Ramos (cell line): Measurements from ENCODE around the gene TMEM132D.

Experiments
- in situ Hi-C: fragments of 300-500 bp; cut with MboI; formaldehyde crosslinking; loops from one replicate; pipeline ENCODE4 v1.14.3; 2022; ENCODE audit warnings: low sequenced_read_pairs; ENCODE audit not compliant: unreplicated experiment

The TMEM132D gene

GRCh38 chr12:129610601-129611120 lies 293.2 kb downstream of the TMEM132D start:
- in situ Hi-C loops, result no loop called here

DNA sequence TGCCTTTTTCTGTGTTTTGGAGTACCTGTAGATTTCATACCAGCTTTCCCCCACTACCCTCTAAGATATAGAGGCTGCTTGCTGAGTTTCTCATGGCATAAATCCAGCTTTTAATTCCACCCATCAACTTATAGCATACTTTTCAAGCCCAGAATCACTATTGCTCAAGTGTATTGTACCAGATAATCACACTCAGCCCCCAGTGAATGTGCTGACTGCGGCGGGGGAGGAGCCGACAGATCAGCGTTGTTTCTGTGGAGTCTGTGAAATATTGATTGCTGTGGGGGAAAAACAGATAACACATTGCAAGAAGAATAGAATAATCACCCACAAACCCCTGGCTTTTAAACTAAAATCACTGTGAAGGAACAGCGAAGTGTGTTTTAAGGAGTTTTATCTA lies 296.1 kb downstream of the TMEM132D start:
- in situ Hi-C loops, result no loop called here

DNA sequence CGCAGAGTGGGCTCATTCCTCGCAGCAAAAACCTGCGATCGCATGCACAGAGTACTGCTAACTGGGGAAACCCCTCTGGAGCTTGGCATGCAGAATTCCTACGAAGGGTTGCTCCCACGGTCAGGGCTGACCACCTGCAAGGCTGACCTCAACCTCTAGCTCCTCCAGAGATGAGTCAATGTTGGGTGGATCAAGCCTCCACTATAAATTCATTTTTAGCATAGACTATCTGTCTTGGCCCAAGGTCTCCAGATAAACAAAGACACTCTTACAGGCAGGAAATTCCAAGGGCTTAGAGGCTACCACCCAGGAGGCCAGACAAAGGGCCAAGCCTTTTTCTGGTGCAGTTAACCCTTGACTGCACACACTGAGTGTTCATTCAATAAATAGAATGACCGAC lies 296.5 kb downstream of the TMEM132D start:
- in situ Hi-C loops, result no loop called here

- in situ Hi-C loops, result no loop called here
These were observed 297.6 kb downstream of the TMEM132D start for GRCh38 chr12:129606239-129606638.

GRCh38 chr12:129605666-129606065 lies 298.2 kb downstream of the TMEM132D start:
- in situ Hi-C loops, result no loop called here

GRCh38 chr12:129604506-129604905 lies 299.3 kb downstream of the TMEM132D start:
- in situ Hi-C loops, result no loop called here

- in situ Hi-C loops, result no loop called here
These were observed 304.4 kb downstream of the TMEM132D start for GRCh38 chr12:129599406-129599805.

GRCh38 chr12:129594098-129594497 lies 309.7 kb downstream of the TMEM132D start:
- in situ Hi-C loops, result no loop called here

GRCh38 chr12:129592449-129592848 lies 311.4 kb downstream of the TMEM132D start:
- in situ Hi-C loops, result no loop called here

GRCh38 chr12:129589503-129589902 lies 314.3 kb downstream of the TMEM132D start:
- in situ Hi-C loops, result no loop called here

DNA sequence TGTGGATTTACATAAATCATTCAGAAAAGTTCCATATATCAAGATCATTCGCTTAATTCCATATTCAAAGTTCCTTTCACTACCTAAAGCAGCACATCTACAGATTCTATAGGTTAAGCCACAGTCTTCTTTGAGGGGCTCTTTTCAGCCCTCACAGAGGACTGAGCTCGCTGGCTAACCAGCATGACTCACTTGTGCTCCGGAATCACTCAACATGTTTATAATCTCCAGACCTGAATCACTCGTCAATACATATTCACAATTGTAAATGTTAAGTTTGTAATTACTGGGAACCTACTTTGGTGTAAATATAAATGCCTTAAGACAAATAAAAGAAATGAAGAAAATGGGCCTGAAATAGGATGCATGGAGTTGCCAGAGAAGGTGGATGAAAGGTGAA lies 315.7 kb downstream of the TMEM132D start:
- in situ Hi-C loops, result no loop called here

- in situ Hi-C loops, result no loop called here
These were observed 318.5 kb downstream of the TMEM132D start for GRCh38 chr12:129585296-129585695.

- in situ Hi-C loops, result no loop called here
These were observed 323.9 kb downstream of the TMEM132D start for GRCh38 chr12:129579879-129580278.

GRCh38 chr12:129571901-129572494 lies 331.8 kb downstream of the TMEM132D start:
- in situ Hi-C loops, result no loop called here

GRCh38 chr12:129570796-129571400 lies 332.9 kb downstream of the TMEM132D start:
- in situ Hi-C loops, result no loop called here

DNA sequence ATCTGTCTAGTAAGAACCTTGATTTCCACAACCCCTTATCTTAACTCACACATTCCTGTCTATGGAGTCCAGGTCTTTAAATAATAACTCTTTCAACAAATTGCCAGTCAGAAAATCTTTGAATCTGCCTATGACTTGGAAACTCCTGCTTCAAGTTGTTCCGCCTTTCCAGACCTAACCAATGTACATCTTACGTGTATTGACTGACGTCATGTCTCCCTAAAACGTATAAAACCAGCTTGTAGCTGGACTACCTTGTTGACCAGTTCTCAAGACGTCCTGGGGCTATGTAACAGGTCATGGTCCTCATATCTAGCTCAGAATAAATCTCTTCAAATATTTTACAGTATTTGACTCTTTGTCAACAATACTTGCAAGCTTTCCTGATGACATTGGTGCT lies 337.0 kb downstream of the TMEM132D start:
- in situ Hi-C loops, result no loop called here

GRCh38 chr12:129564768-129565167 lies 339.1 kb downstream of the TMEM132D start:
- in situ Hi-C loops, result no loop called here

DNA sequence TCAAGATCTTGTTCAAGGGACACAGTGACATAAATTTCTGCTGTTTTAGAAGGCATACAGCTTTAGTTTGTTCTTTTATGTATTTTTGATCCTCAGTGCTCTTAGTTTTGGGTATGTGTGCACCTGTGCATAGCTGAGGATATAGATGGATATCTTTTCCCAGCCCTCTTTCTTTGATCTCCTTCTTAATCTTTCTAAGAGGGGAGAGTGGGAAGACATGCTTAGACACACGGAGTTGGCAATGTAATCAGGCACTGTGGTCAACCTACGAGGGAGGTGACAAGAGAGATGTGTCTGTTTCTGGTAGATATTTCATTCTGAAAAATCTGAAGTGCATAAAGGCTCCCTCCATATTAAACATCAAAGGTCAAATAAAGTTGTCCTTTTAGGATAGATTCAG lies 340.6 kb downstream of the TMEM132D start:
- in situ Hi-C loops, result no loop called here

DNA sequence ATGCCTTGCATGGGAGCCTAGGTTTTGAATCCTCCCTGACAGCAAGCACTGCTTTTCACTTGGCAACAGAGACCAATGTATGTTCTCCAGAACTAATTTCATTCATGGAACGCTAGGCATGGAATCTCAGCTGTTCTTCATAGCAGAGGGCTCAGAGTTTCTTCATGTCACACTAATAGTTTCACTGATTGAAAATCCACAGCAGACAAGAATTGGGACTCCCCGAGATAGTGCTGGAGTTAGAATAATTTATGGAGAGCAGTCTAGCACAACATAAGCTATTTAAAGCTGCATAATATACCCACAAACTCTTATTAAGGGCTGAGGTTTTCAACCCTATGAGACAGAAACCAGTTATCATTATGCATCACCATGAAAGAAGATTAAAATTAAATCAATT lies 342.5 kb downstream of the TMEM132D start:
- in situ Hi-C loops, result no loop called here

DNA sequence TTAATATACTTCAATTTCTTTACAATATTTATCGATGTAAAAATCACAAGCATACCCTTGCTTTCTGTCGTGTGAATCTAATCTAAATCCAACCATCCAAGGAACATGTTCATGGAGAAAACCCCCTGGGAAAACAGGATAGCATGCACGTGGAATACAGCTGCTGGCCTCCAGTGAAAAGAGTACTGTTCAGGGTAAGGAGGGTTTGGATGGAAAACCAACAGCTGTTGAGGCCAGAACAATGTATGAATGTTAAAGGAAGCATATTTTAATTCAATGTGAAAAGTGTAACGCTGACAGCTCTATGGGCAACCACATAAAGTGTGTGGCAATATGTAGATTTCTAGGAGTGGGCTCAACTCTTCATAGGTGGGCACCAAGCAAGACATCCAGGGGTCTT lies 344.0 kb downstream of the TMEM132D start:
- in situ Hi-C loops, result no loop called here

DNA sequence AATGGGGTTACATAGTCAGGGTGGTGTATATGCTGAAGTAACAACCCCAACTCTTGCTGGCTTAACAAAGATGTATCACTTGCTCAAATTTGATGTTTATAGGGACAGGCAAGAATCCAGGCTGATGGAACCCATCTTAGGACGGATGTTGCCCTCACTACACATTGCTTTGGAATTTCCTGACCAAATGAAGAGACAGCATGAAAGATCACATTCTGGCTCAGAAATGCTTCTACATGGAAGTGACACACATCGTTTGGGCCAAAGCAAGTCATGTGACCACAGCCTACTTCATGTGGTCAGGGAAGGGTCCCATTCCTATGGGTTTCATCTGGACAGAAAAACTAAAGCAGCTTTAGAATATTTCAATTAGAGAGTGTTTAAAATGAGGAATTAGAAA lies 345.8 kb downstream of the TMEM132D start:
- in situ Hi-C loops, result no loop called here

DNA sequence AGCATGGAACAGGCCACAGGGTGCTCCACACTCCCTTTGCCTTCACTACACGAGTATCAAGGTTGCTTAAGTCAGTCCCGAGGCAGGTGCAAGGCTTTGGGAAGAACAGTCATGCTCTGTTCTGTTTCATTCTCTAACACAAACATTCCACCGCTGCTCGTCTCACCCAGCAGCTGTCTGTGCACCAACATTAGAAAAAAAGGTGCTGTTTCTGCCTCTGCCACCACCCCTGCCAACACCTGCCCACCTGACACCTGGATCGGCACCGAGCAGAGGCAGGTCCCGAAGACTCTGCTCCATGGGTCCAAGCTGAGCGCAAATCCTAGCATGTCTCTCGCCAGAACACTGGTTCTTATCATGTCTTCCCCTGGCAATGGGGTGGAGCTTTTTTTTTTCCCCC lies 347.7 kb downstream of the TMEM132D start:
- in situ Hi-C loops, result no loop called here
